NT2/D1 (cell line): Measurements from ENCODE around the gene PKDCC.

Experiments
- SUZ12 ChIP-seq: IDR thresholded peaks from 2 replicates; pipeline ENCODE4 v1.6.1; 2011; ENCODE audit not compliant: insufficient read length, insufficient read depth; ENCODE audit errors: extremely low read depth
- YY1 ChIP-seq: IDR thresholded peaks from 2 replicates; pipeline ENCODE4 v1.6.1; 2011; ENCODE audit not compliant: insufficient read length, insufficient read depth

GRCh38 chr2:42043789-42044394 is 3.9 kb upstream of the PKDCC start:
- TF ChIP-seq YY1 (no peak), SUZ12 (no peak)
